H9 (cell line): Measurements from ENCODE around the gene SPATS2. TPM values are rescaled to one million over a fixed set of nuclear protein-coding genes. Genes with fewer than 3 reads are reported as not detected.
"Not testable (repeated sequence)": the region's sequence is repeated elsewhere in the genome, so short reads cannot be mapped to it uniquely, and the experiment has no call there.

ENCODE experiments used
- DNase-seq: peaks from one replicate; pipeline ENCODE4 v3.0.0-alpha.2; 2017
- H2AFZ ChIP-seq: one replicate; pipeline ENCODE4 v1.6.1; 2013; ENCODE audit warnings: mild to moderate bottlenecking, low read length, control low read depth, moderate library complexity
- H2AK5ac ChIP-seq: 2 replicates; pipeline ENCODE4 v1.6.1; 2013; ENCODE audit warnings: low read length, control low read depth, mixed read lengths; ENCODE audit not compliant: insufficient read length
- H2BK120ac ChIP-seq: one replicate; pipeline ENCODE4 v1.6.1; 2013; ENCODE audit warnings: low read depth, mild to moderate bottlenecking, low read length, control low read depth, inconsistent platforms; ENCODE audit not compliant: poor library complexity, severe bottlenecking
- H2BK12ac ChIP-seq: 2 replicates; pipeline ENCODE4 v1.6.1; 2013; ENCODE audit warnings: low read length, control low read depth, mixed read lengths, low read depth; ENCODE audit not compliant: insufficient read length
- H2BK15ac ChIP-seq: 2 replicates; pipeline ENCODE4 v1.6.1; 2013; ENCODE audit warnings: low read depth, low read length, control low read depth
- H2BK20ac ChIP-seq: one replicate; pipeline ENCODE4 v1.6.1; 2013; ENCODE audit warnings: low read depth, mild to moderate bottlenecking, low read length, control low read depth, inconsistent platforms; ENCODE audit not compliant: poor library complexity, severe bottlenecking
- H2BK5ac ChIP-seq: 2 replicates; pipeline ENCODE4 v1.6.1; 2013; ENCODE audit warnings: low read length, control low read depth, mixed read lengths; ENCODE audit not compliant: insufficient read length
- H3K14ac ChIP-seq: 2 replicates; pipeline ENCODE4 v1.6.1; 2013; ENCODE audit warnings: low read length, control low read depth; ENCODE audit not compliant: insufficient read depth
- H3K18ac ChIP-seq: 2 replicates; pipeline ENCODE4 v1.6.1; 2013; ENCODE audit warnings: low read depth, mild to moderate bottlenecking, mixed read lengths, low read length, control low read depth; ENCODE audit not compliant: insufficient read length
- H3K23ac ChIP-seq: 2 replicates; pipeline ENCODE4 v1.6.1; 2013; ENCODE audit warnings: low read length, control low read depth, mixed read lengths, low read depth; ENCODE audit not compliant: insufficient read length
- H3K23me2 ChIP-seq: 2 replicates; pipeline ENCODE4 v1.6.1; 2013; ENCODE audit warnings: low read depth, mild to moderate bottlenecking, mixed read lengths, low read length, control low read depth; ENCODE audit not compliant: insufficient read length, poor library complexity, severe bottlenecking
- H3K27ac ChIP-seq: 2 replicates; pipeline ENCODE4 v1.5.1; 2013; ENCODE audit warnings: low read length, control low read depth, mixed read lengths, low read depth; ENCODE audit not compliant: insufficient read length
- H3K27me3 ChIP-seq: 2 replicates; pipeline ENCODE4 v1.6.1; 2013; ENCODE audit warnings: low read length, control low read depth, inconsistent platforms; ENCODE audit not compliant: insufficient read depth
- H3K4ac ChIP-seq: 2 replicates; pipeline ENCODE4 v1.6.1; 2013; ENCODE audit warnings: low read depth, mild to moderate bottlenecking, control low read depth, inconsistent platforms, low read length, moderate library complexity
- H3K4me1 ChIP-seq: 2 replicates; pipeline ENCODE4 v1.6.1; 2013; ENCODE audit warnings: low read length, control low read depth, inconsistent platforms; ENCODE audit not compliant: insufficient read depth
- H3K4me2 ChIP-seq: 2 replicates; pipeline ENCODE4 v1.6.1; 2013; ENCODE audit warnings: low read length, control low read depth, mixed read lengths; ENCODE audit not compliant: insufficient read length, insufficient read depth
- H3K56ac ChIP-seq: 2 replicates; pipeline ENCODE4 v1.6.1; 2013; ENCODE audit warnings: low read depth, mild to moderate bottlenecking, mixed read lengths, low read length, control low read depth; ENCODE audit not compliant: insufficient read length
- H3K79me1 ChIP-seq: 2 replicates; pipeline ENCODE4 v1.6.1; 2013; ENCODE audit warnings: low read depth, mild to moderate bottlenecking, moderate library complexity, low read length, control low read depth, inconsistent platforms; ENCODE audit not compliant: insufficient read depth, poor library complexity, severe bottlenecking
- H3K79me2 ChIP-seq: 2 replicates; pipeline ENCODE4 v1.6.1; 2013; ENCODE audit warnings: low read length, control low read depth, inconsistent platforms; ENCODE audit not compliant: insufficient read depth
- H3K9ac ChIP-seq: 2 replicates; pipeline ENCODE4 v1.6.1; 2013; ENCODE audit warnings: low read length, control low read depth, mixed read lengths; ENCODE audit not compliant: insufficient read length; ENCODE audit errors: extremely low read depth
- H3K9me3 ChIP-seq: one replicate; pipeline ENCODE4 v1.6.1; 2013; ENCODE audit warnings: low read depth, low read length, inconsistent platforms; ENCODE audit not compliant: control insufficient read depth
- H3T11ph ChIP-seq: one replicate; pipeline ENCODE4 v1.6.1; 2013; ENCODE audit warnings: mild to moderate bottlenecking, low read length, control low read depth, inconsistent platforms
- H4K20me1 ChIP-seq: one replicate; pipeline ENCODE4 v1.6.1; 2013; ENCODE audit not compliant: control insufficient read depth, insufficient read length, insufficient read depth
- H4K5ac ChIP-seq: 2 replicates; pipeline ENCODE4 v1.6.1; 2013; ENCODE audit warnings: low read depth, mild to moderate bottlenecking, mixed read lengths, low read length, control low read depth; ENCODE audit not compliant: insufficient read length
- H4K8ac ChIP-seq: replicated peaks from 2 replicates; pipeline ENCODE4 v1.6.1; 2013; ENCODE audit warnings: low read length, control low read depth, mixed read lengths, low read depth; ENCODE audit not compliant: insufficient read length
- H4K91ac ChIP-seq: 2 replicates; pipeline ENCODE4 v1.6.1; 2013; ENCODE audit warnings: low read depth, mild to moderate bottlenecking, moderate library complexity, mixed read lengths, low read length, control low read depth; ENCODE audit not compliant: insufficient read length
- H3K27ac Mint-ChIP-seq, 3 experiments: 2 replicates in 2 of 3; 3 replicates in 1 of 3; pipeline ENCODE4 v1.8.0; 2020 to 2021; ENCODE audit warnings: mixed read lengths in 3 of 3, mild to moderate bottlenecking in 1 of 3, moderate library complexity in 1 of 3
- H3K27me3 Mint-ChIP-seq: 2 replicates; pipeline ENCODE4 v1.8.0; 2021; ENCODE audit warnings: low read depth, mild to moderate bottlenecking, moderate library complexity, mixed read lengths
- H3K36me3 Mint-ChIP-seq, 3 experiments: 2 replicates in 2 of 3; 3 replicates in 1 of 3; pipeline ENCODE4 v1.8.0; 2020 to 2021; ENCODE audit warnings: low read depth in 3 of 3, mixed read lengths in 3 of 3; ENCODE audit not compliant: insufficient read depth in 1 of 3
- H3K4me1 Mint-ChIP-seq, 2 experiments: 2 replicates each; pipeline ENCODE4 v1.8.0; 2020; ENCODE audit warnings: mixed read lengths in 2 of 2
- H3K4me3 Mint-ChIP-seq, 2 experiments: 2 replicates in 1 of 2; 3 replicates in 1 of 2; pipeline ENCODE4 v1.8.0; 2020 to 2021; ENCODE audit warnings: mild to moderate bottlenecking in 2 of 2, mixed read lengths in 2 of 2, moderate library complexity in 1 of 2
- H3K9me3 Mint-ChIP-seq, 2 experiments: 2 replicates in 1 of 2; 3 replicates in 1 of 2; pipeline ENCODE4 v1.8.0; 2020; ENCODE audit warnings: mild to moderate bottlenecking in 2 of 2, mixed read lengths in 2 of 2, moderate library complexity in 1 of 2
- CTCF ChIP-seq: fragments of 200-600 bp; sonication (generic); conservative IDR thresholded peaks from 3 replicates; pipeline ENCODE4 v1.8.0; 2021; ENCODE audit warnings: antibody characterized with exemption, mild to moderate bottlenecking
- WGBS: extraction: QIAGEN DNeasy Blood & Tissue Kit; methylation state at CpG from one replicate; pipeline ENCODE4 v1.1.7; 2013; ENCODE audit warnings: missing lambda C conversion rate, low lambda C conversion rate, mixed read lengths; ENCODE audit not compliant: insufficient read length; ENCODE audit errors: extremely low coverage; 5-methylcytosine and 5-hydroxymethylcytosine counted together
- total RNA-seq: library from RNA; stranded (reverse); gene quantifications from 2 replicates; pipeline ENCODE4 v1.2.1, GENCODE V29; 2021

The SPATS2 gene
- total RNA-seq, 1 experiment from 2014 or later = 17.1 TPM

GRCh38 chr12:49507139-49507538, 139.9 kb downstream of the SPATS2 start:
- Histone ChIP-seq H4K8ac (no peak overlapping the region), H2BK120ac (no peak overlapping the region), H3K18ac (no peak overlapping the region), H3K79me1 (no peaks in the 10 kb centered on the region), H3K9me3 (no peaks in the 10 kb centered on the region), H2BK12ac (no peak overlapping the region), H3K27me3 (no peaks in the 10 kb centered on the region), H3K23ac (no peak overlapping the region), H3K79me2 (no peaks in the 10 kb centered on the region), H2BK5ac (no peak overlapping the region), H2AK5ac (no peak overlapping the region), H3K27ac (no peak overlapping the region), H2BK20ac (no peak overlapping the region), H3K4me1 (no peaks in the 10 kb centered on the region), H2BK15ac (no peak overlapping the region), H3T11ph (no peak overlapping the region), H3K56ac (no peak overlapping the region), H4K20me1 (no peaks in the 10 kb centered on the region), H4K5ac (no peak overlapping the region), H3K23me2 (no peaks in the 10 kb centered on the region), H3K14ac (no peak overlapping the region), H3K9ac (no peak overlapping the region), H2AFZ (no peak overlapping the region), H3K4me2 (no peak overlapping the region), H4K91ac (no peak overlapping the region), H3K4ac (no peak overlapping the region)
- Mint-ChIP-seq H3K4me3 (no peak overlapping the region), H3K27ac (no peak overlapping the region), H3K9me3 (no peaks in the 10 kb centered on the region), H3K4me1 (no peaks in the 10 kb centered on the region), H3K27me3 (no peaks in the 10 kb centered on the region), H3K36me3 (peaks cover 1 to 15% (median 13%) of the 10 kb centered on the region in 3 experiments)
- WGBS = no CpG with 5 or more reads among the region's 4 CpGs
- no peak for TF ChIP-seq CTCF
- no peak for DNase-seq

- H3K56ac ChIP-seq, H3K4me1 ChIP-seq, H3T11ph ChIP-seq, H3K4ac ChIP-seq, H3K9ac ChIP-seq, H3K23ac ChIP-seq, H4K5ac ChIP-seq, H3K18ac ChIP-seq, H3K36me3 Mint-ChIP-seq, H3K9me3 ChIP-seq, H3K79me1 ChIP-seq, H3K27ac ChIP-seq, H4K91ac ChIP-seq, DNase-seq, H3K79me2 ChIP-seq, H2BK120ac ChIP-seq, H3K9me3 Mint-ChIP-seq, H4K8ac ChIP-seq, H3K14ac ChIP-seq, H3K27me3 Mint-ChIP-seq, H2BK5ac ChIP-seq, H3K23me2 ChIP-seq, H2BK15ac ChIP-seq, H4K20me1 ChIP-seq, H3K27ac Mint-ChIP-seq, H2BK12ac ChIP-seq, H3K4me1 Mint-ChIP-seq, H2AFZ ChIP-seq, H2BK20ac ChIP-seq, H3K4me3 Mint-ChIP-seq, H3K4me2 ChIP-seq, H2AK5ac ChIP-seq, H3K27me3 ChIP-seq: not testable (repeated sequence)
- WGBS = no CpG with 5 or more reads among the region's 8 CpGs
These were observed 142.4 kb downstream of the SPATS2 start for GRCh38 chr12:49509681-49510080.
